ENCODE measurements around the gene NFATC2.

NFATC2 gene

GRCh38 chr20:51529081-51529681 is 13.3 kb downstream of the NFATC2 start:
- no peak overlapping the region for H3K4me3 ChIP-seq (ENCODE audit: low read depth, low read length)
- in situ Hi-C loops (cut with HindIII; ENCODE audit: low sequenced_read_pairs): no loop called here

GRCh38 chr20:51528263-51529027 is 14.1 kb downstream of the NFATC2 start:
- H3K4me3 ChIP-seq (ENCODE audit: low read depth, low read length): no peak overlapping the region

More at GRCh38 chr20:51529081-51529681, 13.3 kb downstream of the NFATC2 start:
- TF ChIP-seq CTCF (IDR thresholded peaks at IDR 0.05; ENCODE audit: low read depth, low read length): no peak
- peak; percentile 51 for DNase-seq (ENCODE audit: low read depth, low spot score)

GRCh38 chr20:51526754-51527153 is 15.8 kb downstream of the NFATC2 start:
- in situ Hi-C loops (cut with HindIII; ENCODE audit: low sequenced_read_pairs): no loop called here
- H3K4me3 ChIP-seq (ENCODE audit: low read depth, low read length): no peak overlapping the region
- no peak for TF ChIP-seq CTCF (IDR thresholded peaks at IDR 0.05; ENCODE audit: low read depth, low read length)
- DNase-seq (ENCODE audit: low read depth, low spot score): no peak

More at GRCh38 chr20:51528263-51529027, 14.1 kb downstream of the NFATC2 start:
- TF ChIP-seq CTCF (IDR thresholded peaks at IDR 0.05; ENCODE audit: low read depth, low read length): no peak
- DNase-seq (ENCODE audit: low read depth, low spot score): no peak
- in situ Hi-C loops (cut with HindIII; ENCODE audit: low sequenced_read_pairs): no loop called here

GRCh38 chr20:51526106-51526470 is 16.4 kb downstream of the NFATC2 start:
- no peak overlapping the region for H3K4me3 ChIP-seq (ENCODE audit: low read depth, low read length)
- in situ Hi-C loops (cut with HindIII; ENCODE audit: low sequenced_read_pairs): no loop called here
- no peak for TF ChIP-seq CTCF (IDR thresholded peaks at IDR 0.05; ENCODE audit: low read depth, low read length)
- no peak for DNase-seq (ENCODE audit: low read depth, low spot score)

- no peak for DNase-seq (ENCODE audit: low read depth, low spot score)
Observed at GRCh38 chr20:51525241-51526105, 17.0 kb downstream of the NFATC2 start.

More at GRCh38 chr20:51525241-51526105, 17.0 kb downstream of the NFATC2 start:
- in situ Hi-C loops (cut with HindIII; ENCODE audit: low sequenced_read_pairs): no loop called here
- no peak for TF ChIP-seq CTCF (IDR thresholded peaks at IDR 0.05; ENCODE audit: low read depth, low read length)
- no peak overlapping the region for H3K4me3 ChIP-seq (ENCODE audit: low read depth, low read length)
